Measurements from ENCODE around the gene ZNF70. TPM values are rescaled to one million over a fixed set of nuclear protein-coding genes. Genes with fewer than 3 reads are reported as not detected.

Gene ZNF70
- polyA plus RNA-seq, 1 of the 3 experiments (the other 2 are of a cell fraction) = 0.77 TPM

- Histone ChIP-seq H3K9me3 (no peaks in the 10 kb centered on the region), H3K9me2 (no peaks in the 10 kb centered on the region), H3K9ac (no peak overlapping the region), H3K36me3 (replicated peaks in 1 of 2; ENCODE audit: control insufficient read depth in 1 of 2, insufficient read depth in 2 of 2, low read length in 1 of 2) (no peaks in the 10 kb centered on the region), H3F3A (replicated peaks; ENCODE audit: insufficient read depth) (no peaks in the 10 kb centered on the region), H3K27ac (ENCODE audit: low read depth in 2 of 2, low read length in 1 of 2) (no peak overlapping the region), H2AFZ (ENCODE audit: low read depth) (no peak overlapping the region), H3K4me3 (ENCODE audit: low read depth in 2 of 2, low read length in 1 of 2) (no peak overlapping the region), H3K4me2 (no peak overlapping the region), H3K79me2 (ENCODE audit: insufficient read depth) (peaks cover 4% of the 10 kb centered on the region; the same call in 1 of the 2 replicates), H4K20me1 (ENCODE audit: insufficient read depth) (no peaks in the 10 kb centered on the region), H3K4me1 (ENCODE audit: control insufficient read depth in 1 of 2, insufficient read depth in 2 of 2, low read depth in 1 of 2, low read length in 1 of 2) (peaks cover 0 to 6% of the 10 kb centered on the region in 2 experiments; a peak in 2 of 4 replicates), H3K27me3 (ENCODE audit: insufficient read depth) (no peaks in the 10 kb centered on the region)
- 63% methylated on average over 6 of the region's 6 CpGs for WGBS (ENCODE audit: low lambda C conversion rate)
- POLR2A ChIA-PET = no interaction called here
- CTCF ChIA-PET = interaction anchor here (0.6 to 1.5 kb wide), 5 partner anchors 9 to 355 kb away, joined by 3 read pairs; partner anchors contain the start of gene SLC2A11
- no peak for TF ChIP-seq GABPA (IDR thresholded peaks at IDR 0.05; ENCODE audit: low read depth)
- TF ChIP-seq SIN3A (IDR thresholded peaks at IDR 0.05; ENCODE audit: borderline replicate concordance, low read depth, low read length) = no peak
- no peak for TF ChIP-seq GATA2 (CRISPR knock-in tag; IDR thresholded peaks at IDR 0.05)
- no peak for TF ChIP-seq MEF2A (IDR thresholded peaks at IDR 0.05; ENCODE audit: borderline replicate concordance, low read depth)
- TF ChIP-seq USF1 (IDR thresholded peaks at IDR 0.05; ENCODE audit: borderline replicate concordance, low read depth) = no peak
- TF ChIP-seq YY1 (IDR thresholded peaks at IDR 0.05; ENCODE audit: low read depth) = no peak
- no peak for TF ChIP-seq NRF1 (IDR thresholded peaks at IDR 0.05; ENCODE audit: low read depth, low read length)
- no peak for TF ChIP-seq JUND (IDR thresholded peaks at IDR 0.05)
- TF ChIP-seq FOXJ3 (CRISPR knock-in tag; IDR thresholded peaks at IDR 0.05) = no peak
- TF ChIP-seq TAF1 (IDR thresholded peaks at IDR 0.05; ENCODE audit: borderline replicate concordance, low read depth, low read length) = no peak
- no peak for TF ChIP-seq FOXM1 (IDR thresholded peaks at IDR 0.05; ENCODE audit: low read depth)
- no peak for TF ChIP-seq CHD2 (IDR thresholded peaks at IDR 0.05; ENCODE audit: low read length, partially characterized antibody)
- TF ChIP-seq USF2 (IDR thresholded peaks at IDR 0.05; ENCODE audit: borderline replicate concordance, low read depth, low read length) = no peak
- no peak for DNase-seq
These were observed 4.2 kb upstream of the ZNF70 start for GRCh38 chr22:23754980-23755636.

GRCh38 chr22:23754220-23754919, 3.5 kb upstream of the ZNF70 start, which contains the start of gene VPREB3:
TSS of gene VPREB3 (minus strand) at chr22:23754425. CDS start at chr22:23754363, 62 bp downstream.
- no peaks in the 10 kb centered on the region for H3K36me3 ChIP-seq (replicated peaks in 1 of 2; ENCODE audit: control insufficient read depth in 1 of 2, insufficient read depth in 2 of 2, low read length in 1 of 2)
- CTCF ChIA-PET = interaction anchor here (0.6 to 2.7 kb wide), 6 partner anchors 10 to 354 kb away, joined by 3 to 6 read pairs (median 3); partner anchors contain the start of gene SLC2A11
- TF ChIP-seq RCOR1 (IDR thresholded peaks at IDR 0.05; ENCODE audit: low read length) = no peak
- TF ChIP-seq RAD21 (IDR thresholded peaks at IDR 0.05; ENCODE audit: low read length) = no peak
- TF ChIP-seq PBX3 (IDR thresholded peaks at IDR 0.05) = no peak
- TF ChIP-seq RFX5 (IDR thresholded peaks at IDR 0.05; ENCODE audit: low read length) = no peak
- TF ChIP-seq RXRA (IDR thresholded peaks at IDR 0.05; ENCODE audit: borderline replicate concordance, low read depth) = no peak
- TF ChIP-seq IRF3 (IDR thresholded peaks at IDR 0.05; ENCODE audit: low read depth, low read length) = no peak
- no peak for TF ChIP-seq REST (IDR thresholded peaks at IDR 0.05; ENCODE audit: low read depth, low read length)

More at GRCh38 chr22:23754220-23754919, 3.5 kb upstream of the ZNF70 start, which contains the start of gene VPREB3:
- Histone ChIP-seq H3F3A (replicated peaks; ENCODE audit: insufficient read depth) (no peaks in the 10 kb centered on the region), H3K4me3 (ENCODE audit: low read depth in 2 of 2, low read length in 1 of 2) (no peak within 1 kb of the TSS), H3K27me3 (ENCODE audit: insufficient read depth) (no peaks in the 10 kb centered on the region), H3K4me1 (ENCODE audit: control insufficient read depth in 1 of 2, insufficient read depth in 2 of 2, low read depth in 1 of 2, low read length in 1 of 2) (peaks cover 0 to 10% of the 10 kb centered on the region in 2 experiments; a peak in 2 of 4 replicates), H3K9me3 (no peaks in the 10 kb centered on the region), H3K4me2 (no peak within 1 kb of the TSS), H3K9me2 (no peaks in the 10 kb centered on the region), H3K27ac (ENCODE audit: low read depth in 2 of 2, low read length in 1 of 2) (no peak within 1 kb of the TSS), H3K9ac (no peak within 1 kb of the TSS), H3K79me2 (ENCODE audit: insufficient read depth) (peaks cover 9% of the 10 kb centered on the region), H4K20me1 (ENCODE audit: insufficient read depth) (no peaks in the 10 kb centered on the region), H2AFZ (ENCODE audit: low read depth) (no peak within 1 kb of the TSS)
- DNase-seq = no peak
- WGBS (ENCODE audit: low lambda C conversion rate) = 88% methylated on average over 13 of the region's 14 CpGs
- POLR2A ChIA-PET = no interaction called here
